Endothelial cell of umbilical vein (primary cell): ENCODE results near the gene SSNA1. TPM values are rescaled to one million over a fixed set of nuclear protein-coding genes. Genes with fewer than 3 reads are reported as not detected.

Source experiments
- BruUV-seq: library from RNA; stranded (reverse); fragments of 400-500 nt; replicated peaks from 2 replicates; lab custom pipeline; 2021; lab: Mats Ljungman, UMichigan
- CTCF ChIA-PET: fragments of 300-600, 350-600 bp; sonication (Branson Sonifier 250); formaldehyde crosslinking; loops from one replicate; lab custom pipeline; 2021; ENCODE audit warnings: antibody characterized with exemption, inconsistent platforms; lab: Charles Lee
- POLR2A ChIA-PET: fragments of 300-600, 350-600 bp; sonication (Branson Sonifier 250); formaldehyde crosslinking; loops from one replicate; lab custom pipeline; 2021; ENCODE audit warnings: antibody characterized with exemption, inconsistent platforms; lab: Charles Lee
- DNase-seq: peaks from one replicate; pipeline ENCODE4 v3.0.0-alpha.2; 2011; ENCODE audit warnings: low read depth, low spot score
- FAIRE-seq: peaks from 2 replicates; lab custom pipeline; 2011; peaks lifted over from hg19 to GRCh38; lab: Jason Lieb, UNC
- H2AFZ ChIP-seq: 2 replicates; pipeline ENCODE4 v1.6.0; 2012; ENCODE audit warnings: low read depth, low read length, control low read depth, inconsistent platforms
- H3K27ac ChIP-seq: 2 replicates; pipeline ENCODE4 v1.5.1; 2011; ENCODE audit warnings: low read depth, mild to moderate bottlenecking, control low read depth, low read length, moderate library complexity; ENCODE audit not compliant: insufficient read depth
- H3K27me3 ChIP-seq, 2 experiments: 2 replicates each; pipeline versions ENCODE4 v1.6.0 to v1.6.1; 2011; ENCODE audit warnings: low read length in 2 of 2, mixed read lengths in 1 of 2; ENCODE audit not compliant: control insufficient read depth in 2 of 2, insufficient read depth in 2 of 2
- H3K36me3 ChIP-seq, 2 experiments: 2 replicates in 1 of 2; 3 replicates in 1 of 2; pipeline ENCODE4 v1.5.1; 2011; ENCODE audit warnings: low read length in 2 of 2, mild to moderate bottlenecking in 1 of 2, moderate library complexity in 1 of 2; ENCODE audit not compliant: control insufficient read depth in 2 of 2, insufficient read depth in 2 of 2; ENCODE audit errors: extremely low read depth in 1 of 2
- H3K4me1 ChIP-seq: 3 replicates; pipeline ENCODE4 v1.5.1; 2011; ENCODE audit warnings: mild to moderate bottlenecking, low read length; ENCODE audit not compliant: control insufficient read depth, insufficient read depth; ENCODE audit errors: extremely low read depth
- H3K4me2 ChIP-seq: 2 replicates; pipeline ENCODE4 v1.6.1; 2011; ENCODE audit warnings: low read length, control low read depth, mixed read lengths; ENCODE audit not compliant: insufficient read depth
- H3K4me3 ChIP-seq, 3 experiments: fragments of 200-600 bp in 1 of 3; sonication (generic), shearing (Covaris generic) in 1 of 3; replicated peaks in 1 of 3; 2 replicates each; pipeline ENCODE4 v1.5.1; 2011 to 2016; ENCODE audit warnings: control low read depth in 3 of 3, low read length in 3 of 3, mild to moderate bottlenecking in 2 of 3, inconsistent platforms in 1 of 3, low read depth in 1 of 3, moderate library complexity in 1 of 3; ENCODE audit not compliant: insufficient read depth in 1 of 3
- H3K79me2 ChIP-seq: 2 replicates; pipeline ENCODE4 v1.6.0; 2012; ENCODE audit warnings: low read length, inconsistent platforms; ENCODE audit not compliant: control insufficient read depth, insufficient read depth
- H3K9ac ChIP-seq: replicated peaks from 2 replicates; pipeline ENCODE3; 2011; ENCODE audit warnings: low read length, control low read depth; ENCODE audit not compliant: insufficient read depth; ENCODE audit errors: extremely low read depth
- H3K9me1 ChIP-seq: replicated peaks from 3 replicates; pipeline ENCODE4 v1.6.0; 2011; ENCODE audit warnings: mild to moderate bottlenecking, low read length; ENCODE audit not compliant: control insufficient read depth, insufficient read depth; ENCODE audit errors: extremely low read depth
- H3K9me3 ChIP-seq: replicated peaks from 2 replicates; pipeline ENCODE4 v1.5.1; 2012; ENCODE audit warnings: low read length, inconsistent platforms; ENCODE audit not compliant: control insufficient read depth, insufficient read depth
- H4K20me1 ChIP-seq: replicated peaks from 2 replicates; pipeline ENCODE3; 2011; ENCODE audit warnings: mild to moderate bottlenecking, low read length; ENCODE audit not compliant: control insufficient read depth, insufficient read depth; ENCODE audit errors: extremely low read depth
- EZH2 ChIP-seq: IDR thresholded peaks from 2 replicates; pipeline ENCODE4 v1.6.1; 2012; ENCODE audit warnings: borderline replicate concordance, low read depth, mild to moderate bottlenecking, moderate library complexity, low read length, inconsistent platforms; ENCODE audit not compliant: severe bottlenecking
- FOS ChIP-seq: IDR thresholded peaks from 2 replicates; pipeline ENCODE4 v1.6.1; 2011; ENCODE audit warnings: mild to moderate bottlenecking, low read length, moderate library complexity, borderline replicate concordance; ENCODE audit not compliant: insufficient read depth
- GATA2 ChIP-seq: IDR thresholded peaks from 2 replicates; pipeline ENCODE4 v1.7.0; 2011; ENCODE audit warnings: low read depth, mild to moderate bottlenecking, moderate library complexity, mixed read lengths, low read length; ENCODE audit not compliant: insufficient read length, insufficient read depth
- JUN ChIP-seq: IDR thresholded peaks from 2 replicates; pipeline ENCODE4 v1.6.1; 2011; ENCODE audit warnings: borderline replicate concordance, low read depth; ENCODE audit not compliant: insufficient read length, insufficient read depth
- MYC ChIP-seq: IDR thresholded peaks from one replicate; pipeline ENCODE4 v1.6.1; 2011; ENCODE audit warnings: mild to moderate bottlenecking, low read depth, low read length
- POLR2A ChIP-seq: IDR thresholded peaks from 2 replicates; pipeline ENCODE4 v1.6.1; 2012; ENCODE audit warnings: low read depth, mild to moderate bottlenecking, control low read depth, low read length
- POLR2AphosphoS5 ChIP-seq: IDR thresholded peaks from 2 replicates; pipeline ENCODE4 v1.6.1; 2012; ENCODE audit warnings: low read depth, mild to moderate bottlenecking, control low read depth, low read length, moderate library complexity; ENCODE audit not compliant: insufficient read depth
- dilution Hi-C: fragments of 300-500 bp; cut with MboI; formaldehyde crosslinking; loops from one replicate; pipeline ENCODE4 v1.15.0; 2019; ENCODE audit warnings: low sequenced_read_pairs; ENCODE audit not compliant: extremely low pct_ligation_motif_present
- intact Hi-C: fragments of 100-400 bp; cut with micrococcal nuclease; formaldehyde crosslinking; loops from one replicate; pipeline ENCODE4 v1.10.0; 2022
- polyA plus RNA-seq, 4 experiments: library from polyadenylated mRNA; depleted of rRNA in 3 of 4; stranded (reverse) in 3 of 4; unstranded in 1 of 4; fragments of >200 nt; gene quantifications; 2 replicates each; pipeline versions ENCODE4 v1.2.1 to v1.2.3, GENCODE V29; 2011 to 2012; ENCODE audit warnings: missing spikeins in 1 of 4
- total RNA-seq: library from RNA; stranded (reverse); gene quantifications from 2 replicates; pipeline ENCODE4 v1.2.3, GENCODE V29; 2021
- TF ChIP-seq, protein P1 (sequence below), 2 donors: IDR thresholded peaks; 1 replicate in 1 of 2; 2 replicates in 1 of 2; pipeline ENCODE4 v1.5.1; 2011; ENCODE audit warnings: low read length in 2 of 2, mild to moderate bottlenecking in 2 of 2, moderate library complexity in 2 of 2, control low read depth in 1 of 2, inconsistent platforms in 1 of 2, low read depth in 1 of 2; ENCODE audit not compliant: insufficient read depth in 1 of 2; ENCODE audit errors: extremely low read depth in 1 of 2
- TF ChIP-seq, protein P2 (sequence below): IDR thresholded peaks from 2 replicates; pipeline ENCODE4 v1.6.1; 2011; ENCODE audit not compliant: insufficient read depth, insufficient read length

Gene SSNA1
- total and polyA plus RNA-seq, 2 donors (not counting 3 experiments of a cell fraction or from before 2014, with no cell fraction given), result 89.0 to 146 TPM

DNA sequence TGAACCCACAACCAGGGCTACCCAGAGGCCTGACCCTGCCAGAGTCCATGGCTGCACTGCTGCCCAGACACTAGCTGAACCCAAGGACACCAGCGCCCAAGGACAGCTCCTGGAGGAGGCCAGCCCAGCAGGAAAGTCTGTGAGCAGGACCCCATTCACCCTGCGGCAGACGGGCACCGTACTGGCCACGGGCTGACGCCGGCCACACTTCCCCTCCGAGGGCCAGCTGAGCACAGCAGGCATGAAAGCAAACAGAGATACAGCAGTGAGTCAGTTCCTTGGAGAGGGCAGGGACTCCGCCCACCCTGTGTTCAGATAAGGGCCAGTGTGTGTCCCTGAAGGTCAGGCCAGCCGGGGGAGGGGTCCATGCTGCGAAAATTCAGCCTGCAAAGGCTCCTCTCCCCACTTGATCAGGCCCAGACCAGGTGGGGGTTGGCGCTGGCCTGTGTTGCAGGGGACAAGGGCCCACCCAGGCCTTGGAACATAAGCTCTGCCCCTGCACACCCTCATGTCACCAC is 30.3 kb downstream of the SSNA1 start:
- POLR2A ChIA-PET, result interaction anchor here (0.6 to 0.7 kb wide), 2 partner anchors 21 to 22 kb away, joined by 3 to 8 read pairs; partner anchors contain the start of gene TUBB4B
- no peak overlapping the region for H3K4me2 ChIP-seq
- intact Hi-C loops (no loop called here), dilution Hi-C loops (no loop called here)
- peak; percentile 49 for TF ChIP-seq POLR2AphosphoS5
- TF ChIP-seq MYC, result no peak
- CTCF ChIA-PET, result interaction anchor here (1.3 to 2.1 kb wide), 3 partner anchors 12 to 30 kb away, joined by 4 to 8 read pairs (median 5); partner anchors contain the start of genes ANAPC2 and SSNA1
- TSS peak; percentile 13 for BruUV-seq
- H3K27ac ChIP-seq, result peak overlapping the region; percentile 8
- FAIRE-seq (peak; percentile 71), DNase-seq (peak; percentile 9)
- no peak overlapping the region for H2AFZ ChIP-seq
- no peaks in the 10 kb centered on the region for H3K9me3 ChIP-seq
- no peaks in the 10 kb centered on the region for H3K79me2 ChIP-seq
- H3K27me3 ChIP-seq, result no peaks in the 10 kb centered on the region
- H3K9me1 ChIP-seq, result no peaks in the 10 kb centered on the region
- no peak overlapping the region for H3K9ac ChIP-seq
- peaks cover 0 to 2% of the 10 kb centered on the region in 2 experiments for H3K36me3 ChIP-seq
- no peaks in the 10 kb centered on the region for H4K20me1 ChIP-seq
- H3K4me1 ChIP-seq, result peaks cover 15% of the 10 kb centered on the region
- no peak overlapping the region for H3K4me3 ChIP-seq

GRCh38 chr9:137219757-137220316 is 31.4 kb downstream of the SSNA1 start:
- dilution Hi-C loops (no loop called here), intact Hi-C loops (no loop called here)
- Histone ChIP-seq H3K4me1 (peaks cover 18% of the 10 kb centered on the region), H3K9ac (no peak overlapping the region), H3K36me3 (peaks cover 0 to 2% of the 10 kb centered on the region in 2 experiments), H3K4me2 (no peak overlapping the region), H3K9me1 (no peaks in the 10 kb centered on the region), H3K9me3 (no peaks in the 10 kb centered on the region), H2AFZ (no peak overlapping the region), H3K4me3 (no peak overlapping the region), H3K27me3 (no peaks in the 10 kb centered on the region), H4K20me1 (no peaks in the 10 kb centered on the region), H3K27ac (no peak overlapping the region), H3K79me2 (no peaks in the 10 kb centered on the region)
- BruUV-seq, result no TSS peak
- FAIRE-seq (no peak), DNase-seq (no peak)
- ChIA-PET POLR2A (no interaction called here), CTCF (interaction anchor here (2.1 kb wide), 1 partner anchor 17 kb away, joined by 8 read pairs; no protein-coding TSS in a partner anchor)
- TF ChIP-seq POLR2AphosphoS5, result no peak
- no peak for TF ChIP-seq FOS
- no peak for TF ChIP-seq JUN
- TF ChIP-seq POLR2A, result no peak
- TF ChIP-seq, protein P1, sequence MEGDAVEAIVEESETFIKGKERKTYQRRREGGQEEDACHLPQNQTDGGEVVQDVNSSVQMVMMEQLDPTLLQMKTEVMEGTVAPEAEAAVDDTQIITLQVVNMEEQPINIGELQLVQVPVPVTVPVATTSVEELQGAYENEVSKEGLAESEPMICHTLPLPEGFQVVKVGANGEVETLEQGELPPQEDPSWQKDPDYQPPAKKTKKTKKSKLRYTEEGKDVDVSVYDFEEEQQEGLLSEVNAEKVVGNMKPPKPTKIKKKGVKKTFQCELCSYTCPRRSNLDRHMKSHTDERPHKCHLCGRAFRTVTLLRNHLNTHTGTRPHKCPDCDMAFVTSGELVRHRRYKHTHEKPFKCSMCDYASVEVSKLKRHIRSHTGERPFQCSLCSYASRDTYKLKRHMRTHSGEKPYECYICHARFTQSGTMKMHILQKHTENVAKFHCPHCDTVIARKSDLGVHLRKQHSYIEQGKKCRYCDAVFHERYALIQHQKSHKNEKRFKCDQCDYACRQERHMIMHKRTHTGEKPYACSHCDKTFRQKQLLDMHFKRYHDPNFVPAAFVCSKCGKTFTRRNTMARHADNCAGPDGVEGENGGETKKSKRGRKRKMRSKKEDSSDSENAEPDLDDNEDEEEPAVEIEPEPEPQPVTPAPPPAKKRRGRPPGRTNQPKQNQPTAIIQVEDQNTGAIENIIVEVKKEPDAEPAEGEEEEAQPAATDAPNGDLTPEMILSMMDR (IDR thresholded peaks at IDR 0.05; ENCODE audit: extremely low read depth in 1 of 2, insufficient read depth in 1 of 2, low read depth in 1 of 2, low read length in 2 of 2), result no peak
- TF ChIP-seq, protein P2, sequence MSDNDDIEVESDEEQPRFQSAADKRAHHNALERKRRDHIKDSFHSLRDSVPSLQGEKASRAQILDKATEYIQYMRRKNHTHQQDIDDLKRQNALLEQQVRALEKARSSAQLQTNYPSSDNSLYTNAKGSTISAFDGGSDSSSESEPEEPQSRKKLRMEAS, result no peak
- TF ChIP-seq EZH2, result no peak
- TF ChIP-seq GATA2, result no peak
- no peak for TF ChIP-seq MYC
